K562 (cell line): ENCODE data around the gene YAF2.

Source experiments
- PCBP1 ChIP-seq: fragments of 200-400 bp; formaldehyde crosslinking; IDR thresholded peaks from 2 replicates; pipeline ENCODE4 v1.6.1; 2018; ENCODE audit warnings: mild to moderate bottlenecking, low read depth, low read length; ENCODE audit not compliant: poor library complexity, severe bottlenecking
- SMC3 ChIP-seq: conservative IDR thresholded peaks from 2 replicates; pipeline ENCODE4 v1.6.1; 2011; ENCODE audit warnings: low read depth, low read length, improper control_type of control experiment; ENCODE audit not compliant: insufficient read depth
- ZNF274 ChIP-seq: IDR thresholded peaks from 2 replicates; pipeline ENCODE4 v1.6.1; 2011; ENCODE audit warnings: low read depth, mild to moderate bottlenecking, low read length, moderate library complexity, borderline replicate concordance
- TF ChIP-seq, protein P1 (sequence below): fragments of 200-600 bp; sonication (generic); IDR thresholded peaks from one replicate; pipeline ENCODE4 v1.6.1; 2012; ENCODE audit warnings: mild to moderate bottlenecking, low read depth, low read length, inconsistent platforms

DNA sequence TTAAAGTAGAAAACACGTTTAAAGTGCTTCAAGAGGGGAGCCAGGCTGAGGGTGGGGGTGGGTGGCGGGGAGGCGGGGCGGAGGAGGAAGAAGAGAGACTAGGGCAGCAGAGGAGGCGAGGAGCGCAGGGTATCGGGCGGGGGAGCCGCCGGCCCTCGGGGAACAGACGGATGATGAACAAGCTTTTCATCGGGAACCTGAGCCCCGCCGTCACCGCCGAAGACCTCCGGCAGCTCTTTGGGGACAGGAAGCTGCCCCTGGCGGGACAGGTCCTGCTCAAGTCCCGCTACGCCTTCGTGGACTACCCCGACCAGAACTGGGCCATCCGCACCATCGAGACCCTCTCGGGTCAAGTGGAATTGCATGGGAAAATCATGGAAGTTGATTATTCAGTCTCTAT lies 48.7 kb upstream of the YAF2 start:
- TF ChIP-seq SMC3 (no peak), PCBP1 (no peak), ZNF274 (no peak)
- TF ChIP-seq, protein P1, sequence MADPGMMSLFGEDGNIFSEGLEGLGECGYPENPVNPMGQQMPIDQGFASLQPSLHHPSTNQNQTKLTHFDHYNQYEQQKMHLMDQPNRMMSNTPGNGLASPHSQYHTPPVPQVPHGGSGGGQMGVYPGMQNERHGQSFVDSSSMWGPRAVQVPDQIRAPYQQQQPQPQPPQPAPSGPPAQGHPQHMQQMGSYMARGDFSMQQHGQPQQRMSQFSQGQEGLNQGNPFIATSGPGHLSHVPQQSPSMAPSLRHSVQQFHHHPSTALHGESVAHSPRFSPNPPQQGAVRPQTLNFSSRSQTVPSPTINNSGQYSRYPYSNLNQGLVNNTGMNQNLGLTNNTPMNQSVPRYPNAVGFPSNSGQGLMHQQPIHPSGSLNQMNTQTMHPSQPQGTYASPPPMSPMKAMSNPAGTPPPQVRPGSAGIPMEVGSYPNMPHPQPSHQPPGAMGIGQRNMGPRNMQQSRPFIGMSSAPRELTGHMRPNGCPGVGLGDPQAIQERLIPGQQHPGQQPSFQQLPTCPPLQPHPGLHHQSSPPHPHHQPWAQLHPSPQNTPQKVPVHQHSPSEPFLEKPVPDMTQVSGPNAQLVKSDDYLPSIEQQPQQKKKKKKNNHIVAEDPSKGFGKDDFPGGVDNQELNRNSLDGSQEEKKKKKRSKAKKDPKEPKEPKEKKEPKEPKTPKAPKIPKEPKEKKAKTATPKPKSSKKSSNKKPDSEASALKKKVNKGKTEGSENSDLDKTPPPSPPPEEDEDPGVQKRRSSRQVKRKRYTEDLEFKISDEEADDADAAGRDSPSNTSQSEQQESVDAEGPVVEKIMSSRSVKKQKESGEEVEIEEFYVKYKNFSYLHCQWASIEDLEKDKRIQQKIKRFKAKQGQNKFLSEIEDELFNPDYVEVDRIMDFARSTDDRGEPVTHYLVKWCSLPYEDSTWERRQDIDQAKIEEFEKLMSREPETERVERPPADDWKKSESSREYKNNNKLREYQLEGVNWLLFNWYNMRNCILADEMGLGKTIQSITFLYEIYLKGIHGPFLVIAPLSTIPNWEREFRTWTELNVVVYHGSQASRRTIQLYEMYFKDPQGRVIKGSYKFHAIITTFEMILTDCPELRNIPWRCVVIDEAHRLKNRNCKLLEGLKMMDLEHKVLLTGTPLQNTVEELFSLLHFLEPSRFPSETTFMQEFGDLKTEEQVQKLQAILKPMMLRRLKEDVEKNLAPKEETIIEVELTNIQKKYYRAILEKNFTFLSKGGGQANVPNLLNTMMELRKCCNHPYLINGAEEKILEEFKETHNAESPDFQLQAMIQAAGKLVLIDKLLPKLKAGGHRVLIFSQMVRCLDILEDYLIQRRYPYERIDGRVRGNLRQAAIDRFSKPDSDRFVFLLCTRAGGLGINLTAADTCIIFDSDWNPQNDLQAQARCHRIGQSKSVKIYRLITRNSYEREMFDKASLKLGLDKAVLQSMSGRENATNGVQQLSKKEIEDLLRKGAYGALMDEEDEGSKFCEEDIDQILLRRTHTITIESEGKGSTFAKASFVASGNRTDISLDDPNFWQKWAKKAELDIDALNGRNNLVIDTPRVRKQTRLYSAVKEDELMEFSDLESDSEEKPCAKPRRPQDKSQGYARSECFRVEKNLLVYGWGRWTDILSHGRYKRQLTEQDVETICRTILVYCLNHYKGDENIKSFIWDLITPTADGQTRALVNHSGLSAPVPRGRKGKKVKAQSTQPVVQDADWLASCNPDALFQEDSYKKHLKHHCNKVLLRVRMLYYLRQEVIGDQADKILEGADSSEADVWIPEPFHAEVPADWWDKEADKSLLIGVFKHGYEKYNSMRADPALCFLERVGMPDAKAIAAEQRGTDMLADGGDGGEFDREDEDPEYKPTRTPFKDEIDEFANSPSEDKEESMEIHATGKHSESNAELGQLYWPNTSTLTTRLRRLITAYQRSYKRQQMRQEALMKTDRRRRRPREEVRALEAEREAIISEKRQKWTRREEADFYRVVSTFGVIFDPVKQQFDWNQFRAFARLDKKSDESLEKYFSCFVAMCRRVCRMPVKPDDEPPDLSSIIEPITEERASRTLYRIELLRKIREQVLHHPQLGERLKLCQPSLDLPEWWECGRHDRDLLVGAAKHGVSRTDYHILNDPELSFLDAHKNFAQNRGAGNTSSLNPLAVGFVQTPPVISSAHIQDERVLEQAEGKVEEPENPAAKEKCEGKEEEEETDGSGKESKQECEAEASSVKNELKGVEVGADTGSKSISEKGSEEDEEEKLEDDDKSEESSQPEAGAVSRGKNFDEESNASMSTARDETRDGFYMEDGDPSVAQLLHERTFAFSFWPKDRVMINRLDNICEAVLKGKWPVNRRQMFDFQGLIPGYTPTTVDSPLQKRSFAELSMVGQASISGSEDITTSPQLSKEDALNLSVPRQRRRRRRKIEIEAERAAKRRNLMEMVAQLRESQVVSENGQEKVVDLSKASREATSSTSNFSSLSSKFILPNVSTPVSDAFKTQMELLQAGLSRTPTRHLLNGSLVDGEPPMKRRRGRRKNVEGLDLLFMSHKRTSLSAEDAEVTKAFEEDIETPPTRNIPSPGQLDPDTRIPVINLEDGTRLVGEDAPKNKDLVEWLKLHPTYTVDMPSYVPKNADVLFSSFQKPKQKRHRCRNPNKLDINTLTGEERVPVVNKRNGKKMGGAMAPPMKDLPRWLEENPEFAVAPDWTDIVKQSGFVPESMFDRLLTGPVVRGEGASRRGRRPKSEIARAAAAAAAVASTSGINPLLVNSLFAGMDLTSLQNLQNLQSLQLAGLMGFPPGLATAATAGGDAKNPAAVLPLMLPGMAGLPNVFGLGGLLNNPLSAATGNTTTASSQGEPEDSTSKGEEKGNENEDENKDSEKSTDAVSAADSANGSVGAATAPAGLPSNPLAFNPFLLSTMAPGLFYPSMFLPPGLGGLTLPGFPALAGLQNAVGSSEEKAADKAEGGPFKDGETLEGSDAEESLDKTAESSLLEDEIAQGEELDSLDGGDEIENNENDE = no peak
